ENCODE data around the gene KCNK18.
A peak's percentile ranks its signal among the peaks of the same experiment; 100 is the strongest.
"Not testable (repeated sequence)": the region's sequence is repeated elsewhere in the genome, so short reads cannot be mapped to it uniquely, and the experiment has no call there.

Gene KCNK18

DNA sequence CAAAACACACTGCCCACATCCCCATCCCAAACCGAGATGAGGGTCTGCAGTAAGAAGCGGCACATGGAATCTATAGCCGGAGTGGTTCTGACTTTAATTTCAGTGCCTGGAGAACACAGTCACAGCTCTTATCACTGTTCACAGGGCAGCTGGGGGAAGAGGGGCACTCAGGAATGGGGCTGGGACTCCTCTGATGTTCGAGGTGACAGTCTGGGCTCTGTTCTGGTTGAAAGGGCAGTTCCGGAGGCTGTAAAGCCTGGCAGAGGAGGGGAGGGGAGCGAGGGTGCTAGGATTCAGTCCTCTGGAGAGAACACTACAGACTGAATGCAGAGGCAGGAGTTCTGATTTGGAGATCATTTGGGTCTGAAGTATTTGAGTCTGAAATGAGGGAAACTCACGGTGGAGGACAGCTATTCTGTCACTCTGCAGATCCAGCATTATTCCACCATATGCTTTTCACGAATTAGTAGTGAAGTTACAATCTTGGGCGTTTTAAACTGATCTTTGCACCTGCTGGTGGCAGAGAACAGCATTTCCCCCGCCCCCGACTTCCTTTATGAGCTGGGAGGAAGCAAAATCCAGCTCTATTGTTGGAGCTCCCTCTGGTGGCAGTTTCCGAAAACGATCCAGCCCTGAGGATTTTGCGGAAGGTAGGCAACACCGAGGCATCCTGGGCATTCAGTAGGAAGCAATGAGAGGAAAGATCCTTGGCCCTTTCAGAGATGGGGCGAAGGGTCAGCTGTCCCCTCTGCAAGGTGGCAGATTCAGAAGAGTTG, 22.7 kb upstream of the KCNK18 start:
- DNase-seq: peak; percentile 85

DNA sequence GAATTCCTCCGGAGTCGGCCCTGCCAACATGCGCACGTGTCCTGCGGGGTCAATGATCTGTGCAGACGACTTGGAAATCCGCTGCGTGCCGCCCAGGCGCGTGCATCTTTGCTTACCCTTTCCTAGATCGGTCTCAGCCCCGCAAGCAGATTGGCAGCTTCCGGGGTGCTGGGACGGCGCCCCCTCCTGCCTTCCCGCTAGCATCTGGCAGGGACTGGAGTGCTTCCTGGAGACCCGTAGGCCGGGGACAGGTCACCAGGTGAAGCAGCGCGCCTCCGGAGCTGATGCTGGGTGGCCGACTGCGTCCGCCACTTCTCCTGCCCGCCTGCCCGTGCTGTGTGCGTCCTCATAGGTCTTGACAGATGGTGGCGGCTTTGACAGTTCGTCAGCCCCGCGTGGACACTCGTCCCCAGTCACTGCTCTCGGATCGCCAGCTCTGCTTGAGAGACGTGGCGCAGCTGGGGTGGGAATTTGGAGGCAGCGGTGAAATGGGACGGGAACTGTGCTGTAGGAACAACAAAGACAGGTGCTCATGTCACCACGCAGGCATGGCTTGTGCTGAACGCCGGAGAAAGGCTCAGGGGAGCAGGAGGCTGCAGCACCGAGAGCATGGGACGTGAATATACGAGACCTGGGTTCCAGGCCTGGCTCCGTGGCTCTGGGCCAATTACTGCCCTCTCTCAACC, 21.9 kb upstream of the KCNK18 start:
- DNase-seq: peak; percentile 5

DNA sequence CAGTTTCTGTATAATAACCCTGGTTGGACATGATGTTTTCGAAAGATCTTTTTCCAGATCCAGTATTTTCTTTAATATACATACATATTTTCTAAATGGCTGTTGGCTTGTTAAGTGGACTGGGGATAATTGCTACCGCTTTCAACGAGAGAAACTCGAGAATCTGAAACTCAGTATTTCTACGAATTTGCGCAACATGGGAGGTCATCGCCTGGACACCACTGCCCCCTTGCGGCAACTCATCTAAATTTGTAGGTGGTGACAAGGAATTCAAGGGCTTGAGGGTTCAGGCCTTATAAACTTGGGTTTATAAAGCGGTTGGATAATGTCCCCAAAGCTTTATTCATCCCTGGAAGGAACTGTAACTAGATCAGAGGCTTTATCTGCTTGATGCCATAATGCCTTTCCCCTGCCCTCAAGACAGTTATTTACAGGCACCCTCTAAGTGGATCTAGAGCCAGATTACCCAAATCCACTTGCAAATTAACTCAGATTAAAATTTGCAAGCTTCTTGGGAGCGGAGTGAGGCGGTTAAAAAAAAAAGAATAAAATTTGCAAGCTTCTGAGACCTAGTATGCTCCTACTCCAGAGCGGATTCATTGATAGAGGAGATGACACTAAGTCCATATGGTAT, 21.3 kb upstream of the KCNK18 start:
- peak; percentile 79 for DNase-seq

DNA sequence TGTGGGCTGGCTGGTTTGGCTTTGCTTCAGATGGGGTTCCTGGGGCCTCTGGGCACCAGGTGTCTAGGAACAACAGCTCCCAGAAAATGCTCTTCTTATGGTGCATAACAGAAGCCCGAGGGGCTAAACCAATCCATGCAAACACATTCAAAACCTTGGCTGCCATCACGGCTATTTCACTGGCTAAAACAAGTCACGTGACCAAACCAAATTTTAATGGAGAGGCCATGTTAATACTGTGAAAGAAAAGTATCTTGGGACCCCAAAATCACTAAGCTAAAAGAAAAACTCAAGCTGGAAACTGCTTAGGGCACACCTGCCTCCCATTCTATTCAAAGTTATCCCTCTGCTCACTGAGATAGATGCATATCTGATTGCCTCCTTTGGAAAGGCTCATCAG, 19.1 kb upstream of the KCNK18 start:
- no peak for DNase-seq

DNA sequence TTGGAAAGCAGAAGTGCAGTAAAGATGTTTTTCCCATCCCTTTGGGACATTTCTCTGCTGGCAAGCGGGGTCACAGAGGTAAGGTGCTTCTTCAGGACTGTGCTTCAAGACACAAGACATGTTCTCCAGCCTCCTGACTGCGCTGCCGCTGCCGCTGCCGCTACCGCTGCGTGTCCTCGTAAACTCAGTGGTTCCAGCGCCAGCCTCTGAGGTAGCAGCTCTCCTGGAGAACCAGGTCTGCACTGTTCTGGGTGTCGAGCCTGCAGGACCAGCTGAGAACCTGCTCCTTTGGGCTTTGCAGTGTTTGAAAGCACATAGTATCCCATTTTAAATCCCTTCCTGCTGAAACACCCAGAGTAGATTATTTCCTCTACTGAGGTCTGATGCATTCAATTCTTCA, 13.0 kb upstream of the KCNK18 start:
- DNase-seq: no peak

DNA sequence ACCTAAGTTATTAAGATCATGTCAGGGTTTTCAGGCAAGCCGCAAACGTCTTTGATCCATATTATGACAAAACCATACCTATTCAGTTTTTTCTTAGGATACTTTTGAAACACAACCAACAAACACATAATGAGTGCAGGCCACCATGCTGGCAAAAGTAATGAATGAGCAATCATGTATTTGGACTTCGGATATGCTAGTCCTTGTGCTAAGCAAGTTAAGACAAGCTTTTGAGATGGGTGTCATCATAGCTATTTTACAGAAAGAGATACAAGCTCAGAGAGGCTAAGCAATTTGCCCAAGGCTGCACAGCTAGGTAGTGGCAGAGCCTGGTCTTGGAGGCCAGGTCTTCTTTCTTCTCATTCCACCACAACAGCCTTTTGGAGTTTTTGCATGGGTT, 12.5 kb upstream of the KCNK18 start:
- DNase-seq: no peak

DNA sequence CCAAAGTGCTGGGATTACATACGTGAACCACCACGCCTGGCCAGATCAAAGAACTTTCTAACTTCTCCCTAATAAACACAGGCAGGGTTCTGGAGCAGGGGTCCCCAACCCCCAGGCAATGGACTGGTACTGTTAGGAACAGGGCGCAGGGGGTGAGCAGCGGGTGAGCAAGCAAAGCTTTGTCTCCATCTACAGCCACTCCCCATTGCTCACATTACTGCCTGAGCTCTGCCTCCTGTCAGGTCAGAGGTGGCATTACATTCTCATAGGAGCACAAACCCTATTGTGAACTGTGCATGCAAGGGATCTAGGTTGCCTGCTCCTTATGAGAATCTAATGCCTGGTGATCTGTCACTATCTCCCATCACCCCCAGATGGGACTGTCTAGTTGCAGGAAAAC, 11.5 kb upstream of the KCNK18 start:
- DNase-seq: not testable (repeated sequence)

DNA sequence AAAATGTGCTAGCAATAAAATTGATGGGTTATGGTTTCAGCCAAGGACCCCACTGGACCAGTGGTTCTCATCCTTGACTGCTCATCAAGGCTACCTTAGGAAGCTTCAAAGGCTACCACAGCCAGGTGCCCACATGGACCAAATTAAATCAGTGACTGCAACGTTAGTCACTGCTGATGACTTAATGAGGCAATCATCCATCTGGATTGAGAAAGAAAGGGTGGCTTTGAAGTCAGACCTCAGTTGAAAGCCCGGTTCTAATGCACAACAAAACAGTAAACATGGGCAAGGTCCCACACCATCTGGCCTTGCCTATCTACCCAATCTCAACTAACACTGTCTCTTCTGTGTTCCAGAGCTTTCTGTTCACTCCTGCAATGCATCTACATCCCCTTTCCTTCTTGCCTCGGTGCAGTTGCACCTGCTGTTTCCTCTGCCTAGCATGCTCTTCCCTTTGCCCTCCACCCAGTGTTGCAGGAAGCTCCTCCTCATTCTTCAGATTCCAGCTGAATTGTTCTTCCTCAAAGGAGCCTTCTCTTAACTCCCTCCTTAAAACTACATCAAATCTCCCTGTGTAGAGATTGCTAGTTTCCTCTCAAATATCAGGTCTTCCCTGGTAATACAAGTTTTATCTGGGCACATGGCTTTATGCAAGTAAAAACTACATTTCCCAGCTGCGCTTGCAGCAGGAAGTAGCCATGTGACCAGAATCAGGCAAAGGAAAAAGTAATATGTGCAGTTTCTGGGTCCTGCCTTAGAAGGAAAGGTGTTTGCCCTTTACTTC, 10.3 kb upstream of the KCNK18 start:
- no peak for DNase-seq

DNA sequence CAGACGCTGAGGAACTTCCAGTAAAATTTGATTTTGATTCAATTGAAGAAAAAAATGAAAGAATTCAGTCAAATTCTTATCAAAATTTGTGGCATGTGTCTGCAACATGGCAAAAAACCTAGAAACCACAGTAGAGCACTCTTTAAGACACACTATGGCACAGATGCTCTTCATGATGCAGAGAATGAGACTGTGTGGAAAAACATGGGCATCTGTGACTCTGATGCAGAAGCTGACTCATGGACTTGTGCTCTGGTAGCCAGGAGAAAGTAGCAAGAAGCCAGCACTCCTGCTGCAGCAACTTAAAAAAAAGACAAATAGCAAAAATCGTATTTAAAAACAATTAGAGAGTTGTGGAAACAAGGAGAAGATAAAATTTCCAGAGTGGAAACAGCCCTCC, 8.9 kb upstream of the KCNK18 start:
- DNase-seq: no peak

DNA sequence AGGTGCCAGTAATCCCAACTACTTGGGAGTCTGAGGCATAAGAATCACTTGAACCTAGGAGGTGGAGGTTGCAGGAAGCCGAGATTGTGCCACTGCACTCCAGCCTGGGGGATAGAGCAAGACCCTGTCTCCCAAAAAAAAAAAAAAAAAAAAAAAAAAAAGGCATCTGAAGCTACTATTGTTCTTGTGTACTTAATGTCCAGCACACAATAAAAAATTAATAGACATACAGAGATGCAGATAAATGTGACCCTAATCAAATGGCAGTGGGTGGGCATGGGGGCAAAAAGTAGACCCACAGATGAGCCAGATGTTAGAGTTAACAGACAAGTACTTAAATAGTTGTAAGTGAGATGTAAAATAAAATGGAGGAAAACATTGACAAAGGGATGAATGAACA, 7.7 kb upstream of the KCNK18 start:
- DNase-seq: no peak

DNA sequence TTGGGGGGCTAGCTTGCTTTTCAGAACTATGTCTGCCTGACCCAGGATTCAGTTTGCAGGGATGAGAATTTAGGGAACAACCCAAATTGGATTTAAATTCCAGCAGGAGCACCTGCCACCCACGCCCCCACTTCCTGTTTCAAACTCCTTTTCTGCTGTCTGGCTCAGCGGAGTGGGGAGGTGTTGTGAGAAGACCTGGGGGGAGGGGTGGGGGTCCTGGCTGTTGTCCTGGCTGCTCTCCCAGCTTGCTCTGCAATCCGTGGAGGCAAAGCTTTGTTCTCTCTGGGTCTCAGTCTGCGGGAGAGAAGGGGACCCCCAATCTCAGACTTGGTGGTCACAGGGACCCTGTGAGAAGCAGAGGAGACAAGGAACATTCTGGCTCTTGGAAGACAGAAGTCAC, 799 bp downstream of the KCNK18 start:
- DNase-seq: no peak

DNA sequence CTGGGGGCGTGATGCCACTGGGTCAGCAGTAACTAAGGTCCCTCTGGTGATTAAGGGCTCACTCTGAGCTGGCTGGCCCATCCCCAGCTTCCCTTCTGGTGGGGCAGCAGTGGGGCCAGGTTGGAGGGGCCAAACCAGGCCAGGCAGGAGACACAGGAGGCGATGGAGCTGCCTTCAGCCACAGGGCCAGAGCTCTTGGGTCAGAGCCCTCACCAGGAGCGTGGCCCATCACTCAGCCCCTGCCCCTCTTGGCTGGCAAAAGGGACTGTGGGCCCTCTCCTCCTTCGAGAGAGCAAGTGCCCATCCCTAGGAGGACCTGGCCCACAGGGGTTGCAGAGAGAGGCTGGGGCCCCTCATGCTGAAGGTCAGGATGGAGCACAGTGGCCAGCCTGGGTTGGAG, 4.5 kb downstream of the KCNK18 start:
- DNase-seq: no peak

DNA sequence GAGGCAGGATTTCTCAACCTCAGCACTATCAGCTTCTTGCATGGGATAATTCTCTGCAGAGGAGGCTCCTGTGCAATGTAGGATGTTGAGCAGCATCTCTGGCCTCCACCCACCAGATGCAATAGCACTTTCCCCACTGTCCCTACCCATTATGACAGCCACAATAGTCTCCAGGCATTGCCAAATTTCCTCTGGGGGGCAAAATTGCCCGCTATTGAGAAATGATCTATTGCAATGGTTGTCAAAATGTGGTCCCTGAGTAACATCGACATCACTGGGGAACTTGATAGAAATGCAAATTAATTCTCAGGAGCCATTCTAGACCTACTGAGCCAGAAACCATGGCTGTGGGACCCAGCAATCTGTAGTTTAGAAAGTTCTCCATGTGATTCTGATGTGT, 7.0 kb downstream of the KCNK18 start:
- DNase-seq: no peak

DNA sequence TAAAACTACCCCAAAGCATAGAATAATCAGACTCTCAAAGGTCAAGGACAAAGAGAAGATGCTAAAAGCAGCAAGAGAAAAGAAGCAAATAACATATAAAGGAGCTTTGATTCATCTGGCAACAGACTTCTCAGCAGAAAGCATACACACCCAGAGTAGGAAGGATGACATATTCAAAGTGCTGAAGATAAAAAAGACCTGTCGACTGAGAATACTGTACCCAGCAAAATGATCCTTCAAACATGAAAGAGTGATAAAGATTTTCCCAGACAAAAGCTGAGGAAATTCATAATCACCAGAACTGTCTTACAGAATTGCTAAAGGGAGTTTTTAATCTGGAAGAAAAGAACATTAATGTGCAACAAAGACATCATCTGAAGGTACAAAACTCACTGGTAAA, 14.9 kb downstream of the KCNK18 start:
- DNase-seq: no peak

DNA sequence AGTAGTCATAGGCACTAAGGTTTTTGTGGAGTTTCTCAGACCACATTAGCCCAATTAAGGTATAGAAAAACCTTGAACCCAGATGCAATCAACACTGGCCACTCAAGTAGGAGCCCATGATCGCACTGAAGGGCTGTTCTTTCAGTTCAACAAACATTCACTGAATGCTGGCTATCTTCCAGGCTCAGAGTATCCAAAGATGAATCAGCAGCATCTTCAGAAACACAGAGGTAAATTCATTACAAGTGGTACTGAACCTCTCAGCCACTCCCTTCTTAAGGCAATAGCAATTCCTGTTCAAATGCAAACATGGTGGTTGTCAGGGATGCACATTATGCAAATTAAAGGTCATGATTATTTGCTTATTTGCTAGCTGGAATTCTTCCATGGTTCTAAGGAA, 17.1 kb downstream of the KCNK18 start:
- no peak for DNase-seq

DNA sequence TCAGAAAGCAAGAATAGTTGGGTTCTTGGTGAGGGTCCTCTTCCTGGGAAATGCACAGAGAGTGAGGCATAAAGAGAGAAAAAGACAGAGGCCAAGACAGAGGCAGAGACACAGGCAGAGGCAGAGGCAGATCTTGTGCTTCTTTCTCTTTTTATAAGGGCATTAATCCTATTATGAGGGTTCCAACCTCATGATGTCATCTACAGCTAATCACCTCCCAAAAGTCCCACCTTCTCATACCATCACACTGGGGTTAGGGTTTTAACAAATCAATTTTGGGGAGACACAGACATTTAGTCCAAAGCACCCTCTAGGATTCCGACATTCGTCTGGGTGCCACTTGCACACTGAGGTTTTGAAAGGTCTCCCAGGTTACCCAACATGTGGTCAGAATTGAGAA, 17.8 kb downstream of the KCNK18 start:
- DNase-seq: no peak

DNA sequence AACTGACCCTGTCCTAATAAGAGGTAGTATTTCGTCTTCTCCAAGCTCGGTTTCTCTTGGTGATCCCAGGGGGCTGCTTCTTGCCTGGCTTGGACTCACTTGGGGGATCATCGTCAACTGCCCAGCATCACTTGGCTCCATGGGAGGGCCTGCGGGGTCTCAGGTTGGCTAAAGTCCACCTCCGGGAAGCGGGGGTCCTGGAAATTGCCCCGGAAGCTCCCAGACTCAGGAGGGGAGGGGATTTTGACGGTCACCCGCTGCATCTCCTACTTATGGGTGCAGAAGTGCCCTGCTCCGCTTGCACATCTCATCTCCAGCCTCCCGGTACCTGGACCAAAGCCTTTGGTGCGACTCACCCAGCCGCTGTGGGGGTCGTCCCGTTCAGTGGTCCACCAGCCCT, 18.7 kb downstream of the KCNK18 start:
- DNase-seq: no peak

DNA sequence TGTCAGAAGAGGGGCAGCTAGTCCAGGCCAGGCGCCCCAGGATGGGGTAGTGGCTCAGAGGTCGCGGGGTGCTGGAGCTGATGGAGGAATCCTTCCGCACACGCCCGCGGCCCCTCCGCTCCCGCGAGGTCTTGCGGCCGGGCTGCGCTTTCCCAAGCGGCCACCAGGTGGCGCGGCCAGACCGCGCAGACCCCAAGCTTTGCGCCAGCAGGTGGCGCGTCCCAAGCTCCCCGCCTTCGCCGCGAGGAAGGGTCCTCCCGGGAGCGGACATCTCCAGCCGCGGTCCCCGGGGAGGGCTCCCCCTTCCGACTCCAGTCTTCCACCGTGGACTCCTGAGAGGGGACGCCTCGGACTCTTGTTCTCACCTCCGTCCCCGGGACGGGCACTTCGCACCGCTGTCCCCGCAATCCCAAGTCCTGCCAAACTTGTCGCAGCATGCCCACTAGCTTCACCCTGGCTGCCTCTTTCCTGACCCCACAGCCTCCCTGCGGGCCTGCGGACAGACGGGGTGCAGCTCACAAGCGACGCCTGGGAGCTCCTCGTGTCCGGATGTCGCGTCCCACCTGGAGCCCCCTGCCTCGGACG, 19.4 kb downstream of the KCNK18 start:
- peak; percentile 68 for DNase-seq

DNA sequence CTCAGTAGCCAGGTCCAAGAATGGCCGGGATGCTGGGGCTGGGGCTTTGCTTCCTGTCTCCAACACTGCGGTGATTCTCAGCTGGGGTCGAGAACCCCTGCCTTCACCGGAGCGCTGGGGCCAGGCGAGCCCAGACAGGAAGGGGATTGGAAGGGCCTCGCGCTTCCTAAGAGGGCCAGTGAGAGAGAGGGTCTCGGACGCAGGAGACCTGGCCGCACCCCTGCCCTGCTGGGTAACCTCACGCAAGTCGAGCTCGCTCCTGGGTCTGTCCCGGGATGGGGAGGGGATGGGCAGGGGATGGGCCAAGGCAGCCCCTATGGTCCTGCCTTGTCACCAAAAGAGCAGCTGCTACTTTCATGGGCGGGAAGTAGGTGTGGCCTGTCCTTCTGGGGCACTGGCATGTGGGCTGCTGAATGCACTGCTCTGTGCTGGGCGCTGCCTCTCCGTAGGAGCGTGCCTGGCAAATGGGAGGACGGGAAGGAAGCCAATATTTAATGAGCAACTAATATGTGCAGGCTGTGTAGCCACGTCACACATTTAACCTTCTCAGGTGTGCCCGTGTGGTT, 20.0 kb downstream of the KCNK18 start:
- no peak for DNase-seq

DNA sequence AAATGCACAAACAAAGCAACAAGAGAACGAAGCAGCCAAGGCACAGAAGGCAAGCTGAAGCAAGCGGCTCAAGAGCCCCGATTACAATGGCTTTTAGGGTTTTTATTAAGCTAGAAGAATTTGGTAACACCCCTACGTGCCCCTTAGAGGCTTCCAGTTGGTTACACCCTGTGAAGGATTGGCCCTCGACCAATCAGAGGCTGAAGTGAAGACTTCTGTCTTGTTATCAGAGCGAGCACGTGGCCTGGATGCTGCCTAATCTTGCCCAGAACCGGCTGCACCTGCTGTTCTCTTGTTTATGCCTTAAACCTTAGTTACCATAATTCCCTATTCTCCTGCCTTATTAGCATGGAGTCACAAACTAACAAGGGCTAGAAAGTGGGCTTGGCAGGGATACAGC, 21.4 kb downstream of the KCNK18 start:
- DNase-seq: no peak

DNA sequence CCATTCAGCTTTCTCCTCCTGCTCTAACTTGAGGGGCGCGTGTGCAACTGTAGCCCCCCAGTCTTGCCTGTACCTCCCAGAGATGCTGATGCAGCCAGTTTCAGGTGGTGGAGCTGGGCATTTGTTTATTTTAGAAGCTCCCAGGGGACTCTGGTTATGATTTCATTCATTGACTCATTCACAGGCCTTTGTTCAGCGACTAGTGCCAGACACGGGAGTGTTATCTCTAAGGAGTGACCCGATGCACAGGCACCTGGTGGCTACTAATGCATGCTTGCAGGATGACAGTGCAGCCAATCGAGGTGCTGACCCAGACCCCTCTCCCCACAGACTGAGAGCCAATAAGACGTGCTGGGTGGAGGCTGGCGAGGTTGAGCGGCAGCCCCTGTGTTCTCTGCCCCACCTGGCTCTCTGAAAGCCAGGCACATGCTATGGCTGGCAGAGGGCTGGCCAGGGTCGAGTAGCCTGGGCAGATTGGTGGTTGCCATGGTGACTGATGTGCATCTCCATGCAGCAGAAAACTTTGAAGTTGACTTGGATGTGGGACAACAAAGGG, 23.9 kb downstream of the KCNK18 start:
- no peak for DNase-seq

DNA sequence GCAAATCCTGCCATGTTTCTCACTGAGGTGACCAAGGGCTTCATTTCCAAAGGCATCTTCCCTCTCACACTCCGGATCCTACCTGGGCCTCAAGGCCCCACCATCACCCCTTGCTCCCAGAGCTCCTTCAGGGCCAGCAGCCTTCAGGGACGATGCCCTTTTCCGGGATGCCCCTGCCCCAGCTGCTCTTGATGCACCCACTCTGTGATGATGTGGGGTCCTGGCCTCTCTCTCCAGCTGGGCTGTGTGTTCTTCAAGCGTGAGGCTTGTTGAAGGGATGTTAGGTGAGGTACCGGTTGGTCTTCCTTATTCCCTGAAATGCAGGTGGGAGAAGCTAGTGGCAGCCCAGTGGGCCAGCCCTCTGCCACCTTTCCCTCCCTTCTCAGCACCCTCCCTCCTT, 25.3 kb downstream of the KCNK18 start:
- no peak for DNase-seq
